ENCODE results near the gene USP19.

USP19 gene

DNA sequence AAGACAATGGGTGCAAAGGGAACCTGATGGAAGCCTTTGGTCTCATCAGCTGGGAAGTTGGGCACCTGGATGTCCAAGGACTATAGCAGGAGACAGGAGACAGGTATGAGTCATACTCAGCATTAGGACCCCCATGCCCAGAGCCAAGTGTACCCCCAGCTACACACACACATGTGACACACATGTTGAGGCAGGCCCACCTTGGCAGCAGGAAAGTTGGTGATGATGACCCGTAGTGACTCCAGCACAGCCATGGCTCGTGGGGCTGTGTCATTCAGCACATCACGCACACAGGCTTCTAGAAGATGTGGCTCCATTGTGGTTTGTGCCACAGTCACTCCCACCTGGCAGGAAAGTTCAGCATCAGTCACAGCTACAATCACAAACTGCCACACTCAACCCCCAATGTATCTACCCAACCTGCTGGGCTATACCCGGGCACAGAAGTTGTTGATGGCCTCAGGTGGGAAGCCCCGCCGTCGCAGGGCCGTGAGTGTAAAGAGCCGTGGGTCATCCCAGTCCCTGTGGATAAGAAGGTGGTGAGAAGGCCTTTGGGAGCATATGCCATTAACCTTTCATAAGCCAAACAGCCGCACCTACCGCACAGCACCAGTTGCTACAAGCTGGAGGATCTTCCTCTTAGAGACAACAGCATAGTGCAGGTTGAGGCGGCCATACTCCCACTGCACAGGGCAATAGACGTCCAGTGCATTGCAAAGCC lies 21.6 kb downstream of the USP19 start:
- Histone ChIP-seq H3K4me3 (ENCODE audit: low read depth, low read length) (no peak overlapping the region), H3K27me3 (ENCODE audit: insufficient read depth, low read length) (no peaks in the 10 kb centered on the region), H2AFZ (ENCODE audit: low read length, unreplicated experiment) (no peak overlapping the region), H3K4me1 (ENCODE audit: control insufficient read depth, insufficient read depth, low read length, unreplicated experiment) (peaks cover 9% of the 10 kb centered on the region), H3K79me2 (ENCODE audit: control insufficient read depth, insufficient read depth, low read length, unreplicated experiment) (peaks cover 12% of the 10 kb centered on the region), H3K36me3 (ENCODE audit: insufficient read depth, low read length) (peaks cover 26% of the 10 kb centered on the region), H3K27ac (ENCODE audit: low read depth, low read length) (no peak overlapping the region)

DNA sequence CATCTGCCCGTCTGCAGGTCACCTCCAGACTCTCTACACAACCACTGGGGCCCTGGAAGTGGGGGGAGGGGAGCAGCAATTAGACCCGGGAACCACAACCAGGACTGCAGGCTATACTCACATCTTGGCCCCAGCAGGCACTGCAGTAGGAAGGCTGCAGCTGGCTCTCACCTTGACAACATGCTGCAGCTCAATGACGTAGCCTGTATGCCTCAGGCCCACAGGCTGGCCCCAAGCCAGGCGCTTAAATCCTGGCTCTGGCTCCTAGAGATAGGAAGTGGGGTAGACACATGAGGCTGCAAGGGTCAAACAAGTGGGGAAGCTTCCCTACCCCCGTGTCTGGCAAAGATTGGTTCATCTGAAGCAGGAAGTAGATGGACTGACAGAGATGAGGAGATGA lies 22.2 kb downstream of the USP19 start:
- peaks cover 26% of the 10 kb centered on the region for H3K36me3 ChIP-seq (ENCODE audit: insufficient read depth, low read length)
- H3K27me3 ChIP-seq (ENCODE audit: insufficient read depth, low read length) = no peaks in the 10 kb centered on the region
- no peak overlapping the region for H3K4me3 ChIP-seq (ENCODE audit: low read depth, low read length)
- peaks cover 6% of the 10 kb centered on the region for H3K79me2 ChIP-seq (ENCODE audit: control insufficient read depth, insufficient read depth, low read length, unreplicated experiment)
- peaks cover 4% of the 10 kb centered on the region for H3K4me1 ChIP-seq (ENCODE audit: control insufficient read depth, insufficient read depth, low read length, unreplicated experiment)
- no peak overlapping the region for H3K27ac ChIP-seq (ENCODE audit: low read depth, low read length)
- no peak overlapping the region for H2AFZ ChIP-seq (ENCODE audit: low read length, unreplicated experiment)

DNA sequence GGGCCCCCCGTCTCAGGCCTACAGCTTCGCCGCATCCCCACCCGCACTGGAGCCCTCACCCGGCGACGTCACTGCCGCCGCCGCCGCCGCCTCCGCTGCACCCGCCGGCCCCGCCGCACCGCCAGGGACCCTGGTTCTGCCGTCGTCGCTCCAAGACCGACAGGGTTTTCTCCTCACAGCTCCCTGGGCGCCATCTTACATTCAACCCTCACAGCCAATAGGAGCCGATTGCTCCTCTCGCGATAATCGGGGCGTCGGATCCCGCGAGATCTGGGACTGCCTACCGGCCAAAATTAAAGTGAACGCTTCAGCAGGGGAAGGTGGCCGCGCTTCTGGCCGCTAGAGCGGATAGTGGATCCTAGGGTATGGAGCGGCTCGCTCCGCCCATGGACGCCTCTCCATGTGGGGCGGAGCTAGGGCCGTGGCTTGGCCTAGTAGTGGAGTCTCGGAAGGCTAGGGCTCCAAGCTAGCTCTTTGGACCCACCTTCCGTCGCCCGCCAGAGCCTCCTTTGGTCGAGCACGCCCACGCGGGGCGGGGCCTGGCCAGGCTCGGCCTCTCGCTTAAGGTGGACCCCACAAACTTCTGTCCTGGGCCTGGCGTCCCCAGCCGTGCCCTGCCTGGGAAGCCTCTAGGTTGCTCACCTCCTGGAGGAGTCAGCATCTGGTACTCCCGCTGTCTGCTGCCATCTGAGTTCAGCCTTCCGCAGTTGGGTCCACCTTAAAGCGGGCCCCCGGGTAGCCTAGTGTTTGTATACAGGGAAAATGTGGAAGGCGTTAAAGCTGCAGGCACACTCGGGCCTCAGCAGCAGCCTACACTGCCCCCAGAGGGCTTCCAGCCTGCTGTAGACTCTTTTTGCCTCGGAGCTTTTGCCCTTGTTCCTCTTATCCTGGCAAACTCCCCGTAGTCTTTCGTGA lies 26.5 kb downstream of the USP19 start, which contains the start of gene QRICH1:
TSS of gene QRICH1 (minus strand) at position 219 of the 915 bp plus-strand sequence. CDS start 17,054 bp downstream, outside the sequence.
- H3K79me2 ChIP-seq (ENCODE audit: control insufficient read depth, insufficient read depth, low read length, unreplicated experiment) = peaks cover 40% of the 10 kb centered on the region
- H3K36me3 ChIP-seq (ENCODE audit: insufficient read depth, low read length) = 0 out of 2 replicates have a peak, but pooled peaks cover 4% of the 10 kb centered on the region
- peak within 1 kb of the TSS; percentile 67 for H2AFZ ChIP-seq (ENCODE audit: low read length, unreplicated experiment)

DNA sequence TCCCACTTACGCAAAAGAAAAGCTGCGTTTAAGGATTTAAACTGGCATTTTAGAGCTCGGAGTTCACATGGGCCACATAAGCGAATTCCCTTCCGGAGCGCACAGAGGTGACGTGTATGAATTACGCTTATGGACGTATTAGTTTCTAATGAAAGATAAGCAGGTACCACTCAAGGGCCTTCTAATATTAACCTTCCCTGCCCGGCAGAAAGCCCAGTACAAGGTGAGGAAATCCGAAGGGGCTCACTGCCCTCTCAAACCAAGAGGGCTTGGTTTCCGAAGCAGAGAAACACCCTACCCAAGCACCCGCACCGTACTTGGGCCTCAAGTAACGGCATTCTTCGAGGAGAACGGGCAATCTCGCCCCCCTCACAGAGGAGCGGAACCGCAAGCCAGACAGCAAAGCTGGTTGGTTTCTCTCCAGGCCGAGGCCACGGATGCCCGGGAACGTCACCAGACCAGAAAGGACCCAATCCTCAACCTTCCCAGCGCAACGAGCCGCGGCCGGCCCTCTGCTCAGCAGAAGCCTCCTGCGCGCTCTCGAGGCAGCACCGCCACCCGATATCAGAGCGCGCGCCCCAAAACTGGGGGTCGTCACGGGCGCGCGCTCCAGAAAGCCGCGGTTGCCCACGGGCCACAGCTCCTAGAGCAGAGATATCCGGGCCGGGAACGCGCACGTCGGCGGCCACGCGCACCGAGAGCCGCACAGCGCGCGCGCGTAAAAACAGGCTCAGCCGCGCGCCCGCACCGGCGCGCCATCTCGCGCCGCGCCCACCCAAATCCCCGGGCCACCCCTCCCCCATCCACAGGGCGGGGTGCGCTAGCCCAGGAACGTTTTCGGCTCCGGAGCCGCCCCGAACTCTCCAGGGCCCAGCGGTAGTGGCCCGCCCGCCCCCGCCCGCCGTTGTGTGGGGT lies 27.4 kb downstream of the USP19 start:
- H3K27me3 ChIP-seq (ENCODE audit: insufficient read depth, low read length) = no peaks in the 10 kb centered on the region
- no peak overlapping the region for H2AFZ ChIP-seq (ENCODE audit: low read length, unreplicated experiment)
- peaks cover 49% of the 10 kb centered on the region for H3K79me2 ChIP-seq (ENCODE audit: control insufficient read depth, insufficient read depth, low read length, unreplicated experiment)
- H3K4me3 ChIP-seq (ENCODE audit: low read depth, low read length) = peak overlapping the region; percentile 87
- peaks cover 12% of the 10 kb centered on the region for H3K4me1 ChIP-seq (ENCODE audit: control insufficient read depth, insufficient read depth, low read length, unreplicated experiment)
- H3K36me3 ChIP-seq (ENCODE audit: insufficient read depth, low read length) = no peaks in the 10 kb centered on the region
- peak overlapping the region; percentile 90 for H3K27ac ChIP-seq (ENCODE audit: low read depth, low read length)

More for the DNA sequence above, 26.5 kb downstream of the USP19 start, which contains the start of gene QRICH1:
- Histone ChIP-seq H3K27ac (ENCODE audit: low read depth, low read length) (peak within 1 kb of the TSS; percentile 90), H3K4me3 (ENCODE audit: low read depth, low read length) (peak within 1 kb of the TSS; percentile 87), H3K27me3 (ENCODE audit: insufficient read depth, low read length) (no peaks in the 10 kb centered on the region), H3K4me1 (ENCODE audit: control insufficient read depth, insufficient read depth, low read length, unreplicated experiment) (peaks cover 12% of the 10 kb centered on the region)

DNA sequence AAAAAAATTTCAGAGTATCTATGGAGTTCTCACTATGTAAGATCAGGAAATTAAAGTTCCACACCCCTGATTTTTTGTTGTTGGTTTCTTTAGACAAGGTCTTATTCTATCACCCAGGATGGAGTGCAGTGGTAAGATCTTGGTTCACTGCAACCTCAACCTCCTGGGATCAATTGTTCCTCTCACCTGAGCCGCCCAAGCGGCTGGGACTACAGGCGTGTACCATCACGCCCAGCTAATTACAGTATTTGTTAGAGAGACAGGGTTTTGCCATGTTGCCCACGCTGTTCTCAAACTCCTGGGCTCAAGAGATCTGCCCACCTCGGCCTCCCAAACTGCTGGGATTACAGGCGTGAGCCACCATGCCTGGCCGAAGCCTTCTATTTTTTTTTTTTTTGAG lies 39.2 kb downstream of the USP19 start:
- Histone ChIP-seq H3K27me3 (ENCODE audit: insufficient read depth, low read length) (no peaks in the 10 kb centered on the region), H3K4me3 (ENCODE audit: low read depth, low read length) (no peak overlapping the region), H3K4me1 (ENCODE audit: control insufficient read depth, insufficient read depth, low read length, unreplicated experiment) (no peaks in the 10 kb centered on the region), H3K36me3 (ENCODE audit: insufficient read depth, low read length) (peaks cover 7% of the 10 kb centered on the region), H3K27ac (ENCODE audit: low read depth, low read length) (no peak overlapping the region), H2AFZ (ENCODE audit: low read length, unreplicated experiment) (no peak overlapping the region), H3K79me2 (ENCODE audit: control insufficient read depth, insufficient read depth, low read length, unreplicated experiment) (peaks cover 62% of the 10 kb centered on the region)

DNA sequence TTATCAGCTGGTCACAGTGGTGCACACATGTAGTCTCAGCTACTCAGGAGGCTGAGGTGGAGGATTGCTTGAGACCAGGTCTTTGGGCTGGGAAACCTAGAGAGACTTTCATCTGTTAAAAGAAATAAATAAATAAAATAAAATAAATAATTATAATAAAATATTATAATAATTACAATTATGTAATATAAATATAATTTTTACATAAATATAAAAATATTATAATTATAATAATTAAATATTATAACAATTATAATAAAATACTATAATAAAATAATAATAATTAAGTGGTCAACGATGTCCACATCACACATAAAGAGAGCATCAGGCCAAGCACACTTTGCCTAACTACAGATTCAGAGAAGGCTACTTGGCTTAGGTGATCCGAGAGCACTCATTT lies 41.4 kb downstream of the USP19 start:
- Histone ChIP-seq H3K27me3 (ENCODE audit: insufficient read depth, low read length) (no peaks in the 10 kb centered on the region), H3K79me2 (ENCODE audit: control insufficient read depth, insufficient read depth, low read length, unreplicated experiment) (peaks cover 43% of the 10 kb centered on the region), H3K36me3 (ENCODE audit: insufficient read depth, low read length) (peaks cover 9% of the 10 kb centered on the region)

DNA sequence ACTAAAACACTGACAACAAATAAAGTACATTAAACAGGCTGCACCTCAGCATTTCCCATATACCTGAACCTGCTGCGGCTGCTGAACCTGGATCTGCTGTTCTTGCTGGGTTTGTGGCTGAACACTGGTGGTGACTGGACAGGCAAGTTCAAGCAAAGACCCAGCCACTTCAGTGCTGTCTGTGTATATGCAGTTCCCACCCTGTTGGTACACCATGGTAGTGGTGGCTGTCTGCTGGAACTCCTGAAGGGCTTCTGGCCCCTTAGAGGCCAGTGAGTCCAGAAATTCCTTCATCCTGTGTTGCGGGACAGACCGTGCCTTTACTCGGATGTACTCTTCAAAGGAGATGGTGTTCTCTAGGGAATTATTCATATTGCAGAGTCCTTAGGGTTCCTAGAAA lies 44.0 kb downstream of the USP19 start:
- Histone ChIP-seq H3K27ac (ENCODE audit: low read depth, low read length) (no peak overlapping the region), H3K79me2 (ENCODE audit: control insufficient read depth, insufficient read depth, low read length, unreplicated experiment) (peaks cover 36% of the 10 kb centered on the region), H3K27me3 (ENCODE audit: insufficient read depth, low read length) (no peaks in the 10 kb centered on the region), H2AFZ (ENCODE audit: low read length, unreplicated experiment) (no peak overlapping the region), H3K4me3 (ENCODE audit: low read depth, low read length) (no peak overlapping the region), H3K4me1 (ENCODE audit: control insufficient read depth, insufficient read depth, low read length, unreplicated experiment) (no peaks in the 10 kb centered on the region), H3K36me3 (ENCODE audit: insufficient read depth, low read length) (peaks cover 12% of the 10 kb centered on the region)

More for the DNA sequence above, 41.4 kb downstream of the USP19 start:
- Histone ChIP-seq H2AFZ (ENCODE audit: low read length, unreplicated experiment) (no peak overlapping the region), H3K27ac (ENCODE audit: low read depth, low read length) (no peak overlapping the region), H3K4me3 (ENCODE audit: low read depth, low read length) (no peak overlapping the region), H3K4me1 (ENCODE audit: control insufficient read depth, insufficient read depth, low read length, unreplicated experiment) (no peaks in the 10 kb centered on the region)

DNA sequence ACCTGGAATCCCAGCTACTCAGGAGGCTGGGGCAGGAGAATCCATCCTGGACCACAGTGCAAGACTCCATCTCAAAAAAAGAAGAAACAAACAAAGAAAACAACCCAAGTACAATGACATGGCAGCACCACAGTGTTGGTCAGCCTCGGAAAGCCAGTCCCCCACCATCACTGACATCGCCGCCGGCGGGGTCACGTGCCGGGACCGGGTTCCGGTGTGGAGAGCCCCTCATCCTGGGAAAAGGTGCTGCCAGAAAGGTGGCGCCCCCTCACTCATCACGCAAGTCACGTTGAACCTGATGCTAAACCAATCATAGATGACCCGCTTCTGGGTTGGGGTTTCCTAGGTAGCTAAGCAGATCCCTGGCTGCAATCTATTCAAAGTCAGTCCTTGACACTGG lies 44.5 kb downstream of the USP19 start:
- H3K27me3 ChIP-seq (ENCODE audit: insufficient read depth, low read length) = no peaks in the 10 kb centered on the region
- no peaks in the 10 kb centered on the region for H3K4me1 ChIP-seq (ENCODE audit: control insufficient read depth, insufficient read depth, low read length, unreplicated experiment)
- no peak overlapping the region for H2AFZ ChIP-seq (ENCODE audit: low read length, unreplicated experiment)
- H3K4me3 ChIP-seq (ENCODE audit: low read depth, low read length) = no peak overlapping the region
- H3K79me2 ChIP-seq (ENCODE audit: control insufficient read depth, insufficient read depth, low read length, unreplicated experiment) = peaks cover 35% of the 10 kb centered on the region
- H3K27ac ChIP-seq (ENCODE audit: low read depth, low read length) = no peak overlapping the region
- peaks cover 16% of the 10 kb centered on the region for H3K36me3 ChIP-seq (ENCODE audit: insufficient read depth, low read length)

Measured in ACC112 (cell line).